ENCODE measurements around the gene INAFM1. TPM values are rescaled to one million over a fixed set of nuclear protein-coding genes. Genes with fewer than 3 reads are reported as not detected.

Gene INAFM1
- total RNA-seq, 1 donor from 2014 or later, result 9.3 TPM

Other genes with a start within 250 kb of the INAFM1 start
- 51.0 and 52.1 TPM in 2 replicates for gene TMEM160, start 226.3 kb upstream of the INAFM1 start, total RNA-seq
- gene ZC3H4, start 161.1 kb upstream of the INAFM1 start, total RNA-seq, result 111 and 114 TPM in 2 replicates
- 141 and 142 TPM in 2 replicates for gene SAE1, start 144.1 kb upstream of the INAFM1 start, total RNA-seq
- gene BBC3, start 43.7 kb upstream of the INAFM1 start, total RNA-seq, result 13.8 and 15.4 TPM in 2 replicates
- 36.6 and 39.2 TPM in 2 replicates for gene CCDC9, start 18.4 kb upstream of the INAFM1 start, total RNA-seq
- gene C5AR1, start 35.0 kb downstream of the INAFM1 start, total RNA-seq, result 1.4 and 1.5 TPM in 2 replicates
- not detected in 2 replicates for gene C5AR2, start 57.3 kb downstream of the INAFM1 start, total RNA-seq
- 31.1 and 33.9 TPM in 2 replicates for gene DHX34, start 74.4 kb downstream of the INAFM1 start, total RNA-seq
- not detected in 2 replicates for gene MEIS3, start 144.6 kb downstream of the INAFM1 start, total RNA-seq
- 0.05 TPM in 1 of 2 replicates, not detected in the other for gene SLC8A2, start 197.0 kb downstream of the INAFM1 start, total RNA-seq
- gene KPTN, start 209.3 kb downstream of the INAFM1 start, total RNA-seq, result 9.6 and 10.8 TPM in 2 replicates
- gene NAPA, start 240.2 kb downstream of the INAFM1 start, total RNA-seq, result 66.4 and 68.7 TPM in 2 replicates

All from activated T-helper 1 cell treated with anti-CD3 and anti-CD28 coated beads, Interleukin-12 subunit alpha, Interleukin-12 subunit beta, Interleukin-2, Interleukin-4 antibody, amounts not matched to agents 30 ng/mL and 10 ng/mL and 1 ng/mL, durations not matched to agents 14 hours and 24 hours and 36 hours (primary cell).